Left ventricle myocardium inferior (tissue), 1 donor: ENCODE data around the gene AP5B1. TPM values are rescaled to one million over a fixed set of nuclear protein-coding genes. Genes with fewer than 3 reads are reported as not detected.

ENCODE experiments used
- DNase-seq: peaks from one replicate; pipeline ENCODE4 v3.0.0-alpha.2; 2020
- H3K27ac ChIP-seq: fragments of 200-600 bp; replicated peaks from 2 replicates; pipeline ENCODE4 v1.8.0; 2021
- H3K27me3 ChIP-seq: fragments of 200-600 bp; 2 replicates; pipeline ENCODE4 v1.8.0; 2021; ENCODE audit warnings: low read depth
- H3K36me3 ChIP-seq: fragments of 200-600 bp; 2 replicates; pipeline ENCODE4 v1.8.0; 2021
- H3K4me1 ChIP-seq: fragments of 200-600 bp; 2 replicates; pipeline ENCODE4 v1.8.0; 2021
- H3K4me3 ChIP-seq: fragments of 200-600 bp; 2 replicates; pipeline ENCODE4 v1.8.0; 2021; ENCODE audit warnings: mild to moderate bottlenecking, moderate library complexity
- H3K9me3 ChIP-seq: fragments of 200-600 bp; replicated peaks from 2 replicates; pipeline ENCODE4 v1.8.0; 2021
- intact Hi-C: fragments of 100-400 bp; cut with micrococcal nuclease; formaldehyde crosslinking; loops from one replicate; pipeline ENCODE4 v1.11.0; 2022
- total RNA-seq: library from RNA; stranded (reverse); fragmentation: NEBNext Ultra II Directional; extraction: Animal tissue kit (Norgen Biotek cat#: 25700); gene quantifications from one replicate; pipeline ENCODE4 v1.2.1, GENCODE V29; 2021
- TF ChIP-seq, protein P1 (sequence below): fragments of 200-600 bp; IDR thresholded peaks from 2 replicates; pipeline ENCODE4 v1.8.0; 2021; ENCODE audit warnings: antibody characterized with exemption, mild to moderate bottlenecking, borderline replicate concordance
- donor health status: DM: no; HTN: yes; CAD: no; lungs with severe emphysema.

AP5B1 gene
- total RNA-seq, 1 donor from 2014 or later: 5.4 TPM

- intact Hi-C loops: loop anchor here (10.0 kb wide), 1 partner anchor 93 kb away; the partner anchor contains the start of gene RNASEH2C
- Histone ChIP-seq H3K27ac (peak overlapping the region; percentile 77), H3K27me3 (no peaks in the 10 kb centered on the region)
Measured at GRCh38 chr11:65817835-65818680, 37.3 kb upstream of the AP5B1 start.

DNA sequence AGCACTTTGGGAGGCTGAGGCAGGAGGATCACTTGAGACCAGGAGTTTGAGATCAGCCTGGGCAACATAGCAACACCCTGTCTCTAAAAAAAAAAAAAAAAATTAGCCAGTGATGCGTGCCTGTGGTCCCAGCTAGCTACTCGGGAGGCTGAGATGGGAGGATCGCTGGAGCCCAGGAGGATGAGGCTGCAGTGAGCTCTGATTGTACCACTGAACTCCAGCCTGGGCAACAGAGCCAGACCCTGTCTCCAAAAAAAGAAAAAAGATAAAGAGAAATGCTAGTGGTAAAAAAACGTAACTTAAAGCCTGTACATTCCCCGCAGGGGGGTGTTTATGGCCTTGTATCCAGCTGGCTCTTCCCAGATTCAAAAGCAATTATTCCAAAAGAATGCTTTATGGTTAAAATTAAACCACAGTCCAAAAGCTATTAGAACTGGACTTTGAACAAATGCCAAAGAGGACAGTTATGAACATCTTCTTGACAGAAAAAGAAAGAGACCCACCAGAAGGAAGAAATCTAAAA, 36.6 kb upstream of the AP5B1 start:
- intact Hi-C loops: loop anchor here (10.0 kb wide), 1 partner anchor 93 kb away; the partner anchor contains the start of gene RNASEH2C

More at GRCh38 chr11:65817835-65818680, 37.3 kb upstream of the AP5B1 start:
- Histone ChIP-seq H3K4me3 (peak overlapping the region; percentile 84), H3K9me3 (no peaks in the 10 kb centered on the region), H3K36me3 (no peaks in the 10 kb centered on the region), H3K4me1 (peaks cover 12% of the 10 kb centered on the region)
- TF ChIP-seq, protein P1, sequence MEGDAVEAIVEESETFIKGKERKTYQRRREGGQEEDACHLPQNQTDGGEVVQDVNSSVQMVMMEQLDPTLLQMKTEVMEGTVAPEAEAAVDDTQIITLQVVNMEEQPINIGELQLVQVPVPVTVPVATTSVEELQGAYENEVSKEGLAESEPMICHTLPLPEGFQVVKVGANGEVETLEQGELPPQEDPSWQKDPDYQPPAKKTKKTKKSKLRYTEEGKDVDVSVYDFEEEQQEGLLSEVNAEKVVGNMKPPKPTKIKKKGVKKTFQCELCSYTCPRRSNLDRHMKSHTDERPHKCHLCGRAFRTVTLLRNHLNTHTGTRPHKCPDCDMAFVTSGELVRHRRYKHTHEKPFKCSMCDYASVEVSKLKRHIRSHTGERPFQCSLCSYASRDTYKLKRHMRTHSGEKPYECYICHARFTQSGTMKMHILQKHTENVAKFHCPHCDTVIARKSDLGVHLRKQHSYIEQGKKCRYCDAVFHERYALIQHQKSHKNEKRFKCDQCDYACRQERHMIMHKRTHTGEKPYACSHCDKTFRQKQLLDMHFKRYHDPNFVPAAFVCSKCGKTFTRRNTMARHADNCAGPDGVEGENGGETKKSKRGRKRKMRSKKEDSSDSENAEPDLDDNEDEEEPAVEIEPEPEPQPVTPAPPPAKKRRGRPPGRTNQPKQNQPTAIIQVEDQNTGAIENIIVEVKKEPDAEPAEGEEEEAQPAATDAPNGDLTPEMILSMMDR: peak; percentile 100
- DNase-seq: peak; percentile 96

DNA sequence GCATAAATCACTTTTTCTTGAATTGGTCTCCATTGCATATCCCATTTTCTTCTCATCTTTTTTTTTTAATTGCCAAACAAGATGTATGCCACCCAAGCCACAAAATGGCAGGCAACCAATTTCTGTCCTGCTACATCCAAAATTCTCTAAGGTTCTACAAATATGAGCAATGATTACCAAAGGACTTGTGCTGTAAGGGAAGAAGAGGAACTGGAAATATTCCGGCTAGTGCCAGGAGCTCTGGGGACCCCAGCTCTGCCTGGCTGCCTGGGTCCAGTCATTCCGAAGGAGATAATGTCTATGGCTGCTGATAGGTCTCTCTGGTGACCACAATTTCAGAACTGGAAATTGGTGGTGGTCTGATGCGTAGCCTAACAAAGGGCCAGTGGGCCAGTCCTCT, 35.9 kb upstream of the AP5B1 start:
- TF ChIP-seq, protein P1: no peak
- Histone ChIP-seq H3K4me3 (no peak overlapping the region), H3K27ac (no peak overlapping the region), H3K9me3 (no peaks in the 10 kb centered on the region), H3K27me3 (no peaks in the 10 kb centered on the region), H3K36me3 (no peaks in the 10 kb centered on the region), H3K4me1 (peaks cover 12% of the 10 kb centered on the region)
- intact Hi-C loops: loop anchor here (10.0 kb wide), 1 partner anchor 92 kb away; the partner anchor contains the start of gene RNASEH2C
- no peak for DNase-seq

More for the DNA sequence above, 36.6 kb upstream of the AP5B1 start:
- Histone ChIP-seq H3K4me1 (peaks cover 12% of the 10 kb centered on the region), H3K27me3 (no peaks in the 10 kb centered on the region), H3K27ac (peak overlapping the region; percentile 77), H3K4me3 (peak overlapping the region; percentile 84), H3K9me3 (no peaks in the 10 kb centered on the region), H3K36me3 (no peaks in the 10 kb centered on the region)
- DNase-seq: no peak
- TF ChIP-seq, protein P1: no peak

GRCh38 chr11:65814986-65815565, 34.3 kb upstream of the AP5B1 start:
- Histone ChIP-seq H3K4me3 (no peak overlapping the region), H3K9me3 (no peaks in the 10 kb centered on the region), H3K27me3 (no peaks in the 10 kb centered on the region), H3K4me1 (peaks cover 12% of the 10 kb centered on the region), H3K36me3 (no peaks in the 10 kb centered on the region), H3K27ac (no peak overlapping the region)
- TF ChIP-seq, protein P1: no peak
- no peak for DNase-seq
- intact Hi-C loops: loop anchor here (10.0 kb wide), 1 partner anchor 90 kb away; the partner anchor contains the start of gene RNASEH2C
